Parathyroid adenoma (tissue), 2 donors: ENCODE data around the gene ARHGAP15.

ENCODE experiments used
- H2AFZ ChIP-seq: fragments of 300-600 bp; sonication (generic); one replicate; pipeline ENCODE4 v1.7.0; 2017; ENCODE audit warnings: antibody characterized with exemption, mild to moderate bottlenecking
- H3K27ac ChIP-seq: fragments of 300-600 bp; sonication (generic); one replicate; pipeline ENCODE4 v1.7.0; 2017
- H3K27me3 ChIP-seq: fragments of 300-600 bp; sonication (generic); one replicate; pipeline ENCODE4 v1.7.0; 2017; ENCODE audit warnings: low read length; ENCODE audit not compliant: control insufficient read depth, insufficient read depth
- H3K36me3 ChIP-seq: fragments of 300-600 bp; sonication (generic); one replicate; pipeline ENCODE4 v1.7.0; 2017; ENCODE audit warnings: low read length; ENCODE audit not compliant: control insufficient read depth, insufficient read depth
- H3K4me1 ChIP-seq: fragments of 300-600 bp; sonication (generic); one replicate; pipeline ENCODE4 v1.7.0; 2017; ENCODE audit warnings: control low read depth
- H3K4me2 ChIP-seq: fragments of 300-600 bp; sonication (generic); one replicate; pipeline ENCODE4 v1.7.0; 2017; ENCODE audit warnings: low read length
- H3K4me3 ChIP-seq: fragments of 300-600 bp; sonication (generic); one replicate; pipeline ENCODE4 v1.7.0; 2017; ENCODE audit warnings: low read depth, low read length
- H3K79me2 ChIP-seq: fragments of 300-600 bp; sonication (generic); one replicate; pipeline ENCODE4 v1.7.0; 2017; ENCODE audit warnings: control low read depth
- H3K9ac ChIP-seq: fragments of 300-600 bp; sonication (generic); one replicate; pipeline ENCODE4 v1.7.0; 2017; ENCODE audit warnings: mild to moderate bottlenecking
- H3K9me3 ChIP-seq: fragments of 300-600 bp; sonication (generic); one replicate; pipeline ENCODE4 v1.7.0; 2017; ENCODE audit warnings: low read length; ENCODE audit not compliant: control insufficient read depth
- TF ChIP-seq, protein P1 (sequence below): fragments of 300-600 bp; sonication (generic); IDR thresholded peaks from one replicate; pipeline ENCODE4 v1.7.0; 2017; ENCODE audit warnings: antibody characterized with exemption, mild to moderate bottlenecking
- donor health status: primary hyperparathyroidism.

The ARHGAP15 gene

DNA sequence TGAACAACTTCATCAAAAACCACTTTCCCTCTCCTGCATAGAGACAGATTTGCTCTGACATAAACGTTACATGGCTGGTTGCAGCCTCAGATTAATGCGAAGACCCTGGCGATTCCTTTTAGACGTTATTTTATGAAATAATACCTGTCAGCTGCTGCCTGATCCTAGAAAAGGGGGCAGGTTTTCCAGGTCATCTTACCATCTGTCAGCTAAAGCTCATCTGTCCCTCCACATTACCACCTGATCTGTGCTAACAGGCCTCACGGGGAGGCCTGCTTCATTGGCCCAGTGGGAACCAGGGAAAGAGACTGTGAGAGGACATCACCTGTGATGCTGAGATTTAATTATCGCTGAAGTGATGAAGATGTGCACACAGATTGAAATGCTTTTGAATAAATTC, 261.0 kb downstream of the ARHGAP15 start:
- no peak overlapping the region for H2AFZ ChIP-seq

DNA sequence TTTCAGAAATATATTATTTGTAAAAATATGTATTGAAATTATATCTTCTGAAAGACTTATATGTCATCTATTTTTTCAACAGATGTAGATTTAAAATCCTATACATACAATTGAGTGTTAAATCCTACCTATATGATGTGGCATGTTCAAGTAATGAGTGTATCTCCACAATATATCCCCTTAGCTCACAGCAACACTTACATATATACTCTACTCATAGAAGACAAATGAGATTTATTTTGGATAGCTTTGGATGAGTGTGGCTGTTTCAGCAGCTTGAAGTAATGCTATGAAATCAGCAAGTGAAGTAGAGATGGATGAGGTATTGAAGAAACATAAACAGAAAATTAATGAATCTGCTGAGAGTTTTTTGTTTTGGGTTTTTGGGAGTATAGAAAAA, 263.1 kb downstream of the ARHGAP15 start:
- Histone ChIP-seq H3K4me1 (no peaks in the 10 kb centered on the region), H3K4me2 (no peak overlapping the region), H3K9ac (no peak overlapping the region), H3K36me3 (no peaks in the 10 kb centered on the region), H3K79me2 (no peaks in the 10 kb centered on the region), H3K27me3 (no peaks in the 10 kb centered on the region), H2AFZ (no peak overlapping the region), H3K9me3 (no peaks in the 10 kb centered on the region), H3K27ac (no peak overlapping the region), H3K4me3 (no peak overlapping the region)
- TF ChIP-seq, protein P1, sequence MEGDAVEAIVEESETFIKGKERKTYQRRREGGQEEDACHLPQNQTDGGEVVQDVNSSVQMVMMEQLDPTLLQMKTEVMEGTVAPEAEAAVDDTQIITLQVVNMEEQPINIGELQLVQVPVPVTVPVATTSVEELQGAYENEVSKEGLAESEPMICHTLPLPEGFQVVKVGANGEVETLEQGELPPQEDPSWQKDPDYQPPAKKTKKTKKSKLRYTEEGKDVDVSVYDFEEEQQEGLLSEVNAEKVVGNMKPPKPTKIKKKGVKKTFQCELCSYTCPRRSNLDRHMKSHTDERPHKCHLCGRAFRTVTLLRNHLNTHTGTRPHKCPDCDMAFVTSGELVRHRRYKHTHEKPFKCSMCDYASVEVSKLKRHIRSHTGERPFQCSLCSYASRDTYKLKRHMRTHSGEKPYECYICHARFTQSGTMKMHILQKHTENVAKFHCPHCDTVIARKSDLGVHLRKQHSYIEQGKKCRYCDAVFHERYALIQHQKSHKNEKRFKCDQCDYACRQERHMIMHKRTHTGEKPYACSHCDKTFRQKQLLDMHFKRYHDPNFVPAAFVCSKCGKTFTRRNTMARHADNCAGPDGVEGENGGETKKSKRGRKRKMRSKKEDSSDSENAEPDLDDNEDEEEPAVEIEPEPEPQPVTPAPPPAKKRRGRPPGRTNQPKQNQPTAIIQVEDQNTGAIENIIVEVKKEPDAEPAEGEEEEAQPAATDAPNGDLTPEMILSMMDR: no peak

More for the DNA sequence above, 261.0 kb downstream of the ARHGAP15 start:
- Histone ChIP-seq H3K79me2 (no peaks in the 10 kb centered on the region), H3K36me3 (no peaks in the 10 kb centered on the region), H3K9me3 (no peaks in the 10 kb centered on the region), H3K9ac (no peak overlapping the region), H3K4me3 (no peak overlapping the region), H3K27me3 (no peaks in the 10 kb centered on the region), H3K4me1 (no peaks in the 10 kb centered on the region), H3K4me2 (no peak overlapping the region), H3K27ac (no peak overlapping the region)
- TF ChIP-seq, protein P1: no peak

GRCh38 chr2:143394062-143394461, 264.8 kb downstream of the ARHGAP15 start:
- Histone ChIP-seq H3K4me1 (no peaks in the 10 kb centered on the region), H3K4me3 (no peak overlapping the region), H3K9me3 (no peaks in the 10 kb centered on the region), H3K79me2 (no peaks in the 10 kb centered on the region), H3K27me3 (no peaks in the 10 kb centered on the region), H3K27ac (no peak overlapping the region), H3K36me3 (no peaks in the 10 kb centered on the region), H3K9ac (no peak overlapping the region), H3K4me2 (no peak overlapping the region), H2AFZ (no peak overlapping the region)
- TF ChIP-seq, protein P1: no peak

DNA sequence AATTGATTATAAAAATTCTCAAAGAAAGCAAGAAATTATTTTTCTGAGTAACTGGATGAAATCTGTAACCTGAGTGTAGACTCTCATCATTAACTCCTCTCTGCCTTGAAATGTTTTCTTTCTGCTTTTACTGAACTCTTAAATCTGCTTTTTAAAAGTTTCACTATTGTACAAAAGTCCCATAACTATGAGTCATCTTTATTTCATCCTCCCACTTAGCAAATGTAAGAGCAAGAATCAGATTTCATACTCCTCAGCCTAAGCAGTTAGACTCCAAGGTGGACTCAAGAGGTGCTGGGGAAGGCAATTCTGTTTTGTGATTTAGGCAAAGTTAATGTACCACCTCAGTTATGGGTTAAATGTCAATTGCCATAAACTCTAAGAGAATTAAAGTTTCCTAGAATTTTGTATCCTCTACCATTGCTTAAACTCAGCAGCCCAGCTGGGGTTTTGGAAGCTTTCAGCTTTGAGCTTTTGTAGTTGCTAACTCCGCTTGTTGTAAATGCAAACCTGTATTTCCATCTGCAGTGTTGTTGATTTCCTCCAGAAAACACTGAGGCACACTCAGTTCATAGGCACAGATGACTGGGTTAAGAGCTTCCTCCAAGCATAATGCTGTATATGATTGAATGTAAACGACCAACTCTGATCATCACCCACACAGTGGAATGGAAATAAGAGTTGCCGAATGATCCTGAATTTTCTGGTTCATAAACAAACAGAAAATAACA, 268.8 kb downstream of the ARHGAP15 start:
- TF ChIP-seq, protein P1: no peak
- Histone ChIP-seq H3K9me3 (no peaks in the 10 kb centered on the region), H3K27me3 (no peaks in the 10 kb centered on the region), H3K79me2 (no peaks in the 10 kb centered on the region), H3K4me1 (no peaks in the 10 kb centered on the region), H3K4me2 (no peak overlapping the region), H3K4me3 (no peak overlapping the region), H2AFZ (no peak overlapping the region), H3K9ac (no peak overlapping the region), H3K27ac (no peak overlapping the region), H3K36me3 (no peaks in the 10 kb centered on the region)

- Histone ChIP-seq H3K36me3 (no peaks in the 10 kb centered on the region), H3K4me3 (no peak overlapping the region), H3K27me3 (no peaks in the 10 kb centered on the region), H3K4me2 (no peak overlapping the region), H3K27ac (no peak overlapping the region), H2AFZ (no peak overlapping the region), H3K9me3 (no peaks in the 10 kb centered on the region), H3K9ac (no peak overlapping the region), H3K79me2 (no peaks in the 10 kb centered on the region), H3K4me1 (no peaks in the 10 kb centered on the region)
- TF ChIP-seq, protein P1: no peak
These were observed 269.6 kb downstream of the ARHGAP15 start for GRCh38 chr2:143398781-143399180.
